LHCN-M2 (cell line): ENCODE results near the gene BTBD2. TPM values are rescaled to one million over a fixed set of nuclear protein-coding genes. Genes with fewer than 3 reads are reported as not detected.
"Not testable (repeated sequence)": the region's sequence is repeated elsewhere in the genome, so short reads cannot be mapped to it uniquely, and the experiment has no call there.

ENCODE experiments used
- DNase-seq: peaks from one replicate; pipeline ENCODE4 v3.0.0-alpha.2; 2012; ENCODE audit warnings: low read depth
- total RNA-seq: library from RNA; depleted of rRNA; stranded (reverse); fragments of >200 nt; gene quantifications from 2 replicates; pipeline ENCODE4 v1.2.3, GENCODE V29; 2014

Gene BTBD2
- total RNA-seq, 1 experiment from 2014 or later, result 76.1 TPM

- peak; percentile 74 for DNase-seq
Observed at GRCh38 chr19:2016041-2016807, 710 bp upstream of the BTBD2 start.

GRCh38 chr19:2014731-2015607 lies 545 bp downstream of the BTBD2 start:
- no peak for DNase-seq

- no peak for DNase-seq
Observed at GRCh38 chr19:2014131-2014571, 1.4 kb downstream of the BTBD2 start.

- DNase-seq, result no peak
Observed at GRCh38 chr19:2013683-2013961, 1.9 kb downstream of the BTBD2 start.

- no peak for DNase-seq
Observed at GRCh38 chr19:2012941-2013682, 2.4 kb downstream of the BTBD2 start.

GRCh38 chr19:2011169-2011568 lies 4.3 kb downstream of the BTBD2 start:
- DNase-seq, result no peak

GRCh38 chr19:2010135-2010668 lies 5.3 kb downstream of the BTBD2 start:
- DNase-seq, result no peak

GRCh38 chr19:2003874-2004273 lies 11.6 kb downstream of the BTBD2 start:
- DNase-seq, result no peak

GRCh38 chr19:1999856-2000515 lies 15.5 kb downstream of the BTBD2 start:
- DNase-seq, result no peak

GRCh38 chr19:1998712-1999708 lies 16.5 kb downstream of the BTBD2 start:
- DNase-seq, result no peak

- no peak for DNase-seq
Observed at GRCh38 chr19:1997353-1998233, 17.9 kb downstream of the BTBD2 start.

GRCh38 chr19:1992759-1993260 lies 22.7 kb downstream of the BTBD2 start:
- DNase-seq, result no peak

GRCh38 chr19:1991018-1991913 lies 24.2 kb downstream of the BTBD2 start:
- no peak for DNase-seq

GRCh38 chr19:1990230-1991017 lies 25.1 kb downstream of the BTBD2 start:
- no peak for DNase-seq

GRCh38 chr19:1989513-1990229 lies 25.8 kb downstream of the BTBD2 start:
- no peak for DNase-seq

- DNase-seq, result not testable (repeated sequence)
Observed at GRCh38 chr19:1988464-1988863, 27.1 kb downstream of the BTBD2 start.
